A549 (cell line): ENCODE results near the gene NAV2. TPM values are rescaled to one million over a fixed set of nuclear protein-coding genes. Genes with fewer than 3 reads are reported as not detected.

ENCODE experiments used
- ATAC-seq, 2 experiments: fragments of 200-7000 bp in 1 of 2; fragments of >200 bp in 1 of 2; cut with Nextera tagmentation in 1 of 2; cut with Tn5 transposase in 1 of 2; 3 replicates each; pipeline versions ENCODE4 v1.8.0 to v1.9.1; 2018 to 2020; ENCODE audit warnings: mild to moderate bottlenecking in 1 of 2, moderate library complexity in 1 of 2
- CTCF ChIA-PET: fragments of 300-600 bp; sonication (Branson Sonifier 250); formaldehyde crosslinking; extraction: SDS; loops from one replicate; lab custom pipeline; 2021; ENCODE audit warnings: antibody characterized with exemption, inconsistent platforms; lab: Yijun Ruan, JAX
- POLR2A ChIA-PET: fragments of 350-600 bp; formaldehyde crosslinking; extraction: SDS; loops from one replicate; lab custom pipeline; 2021; ENCODE audit warnings: antibody characterized with exemption, inconsistent platforms; lab: Yijun Ruan, JAX
- DNase-seq, 2 experiments: peaks; one replicate each; pipeline versions ENCODE4 v3.0.0 to v3.0.0-alpha.2; 2011 to 2016; ENCODE audit warnings: low read depth in 1 of 2, low spot score in 1 of 2
- FAIRE-seq: peaks from 2 replicates; lab custom pipeline; 2011; peaks lifted over from hg19 to GRCh38; lab: Jason Lieb, UNC
- H3K27ac ChIP-seq, 2 experiments: fragments of >200 bp; sonication (Bioruptor Twin); formaldehyde crosslinking; 3 replicates each; pipeline ENCODE4 v1.5.1; 2016 to 2017
- H3K4me1 ChIP-seq: fragments of >200 bp; sonication (Bioruptor Twin); formaldehyde crosslinking; 3 replicates; pipeline ENCODE4 v1.6.1; 2016
- H3K4me2 ChIP-seq: fragments of >200 bp; sonication (Bioruptor Twin); formaldehyde crosslinking; 3 replicates; pipeline ENCODE4 v1.6.1; 2016
- H3K4me3 ChIP-seq: fragments of >200 bp; sonication (Bioruptor Twin); formaldehyde crosslinking; 3 replicates; pipeline ENCODE4 v1.5.1; 2016
- H3K9me3 ChIP-seq: fragments of >200 bp; sonication (Bioruptor Twin); formaldehyde crosslinking; 3 replicates; pipeline ENCODE4 v1.6.1; 2016
- ATOH8 ChIP-seq: fragments of 250-450 bp; sonication (Bioruptor Pico); IDR thresholded peaks from 2 replicates; pipeline ENCODE4 v1.5.0; 2020; ENCODE audit warnings: low read depth, mild to moderate bottlenecking, moderate library complexity
- CBX8 ChIP-seq: fragments of 200-600 bp; sonication (generic); IDR thresholded peaks from 2 replicates; pipeline ENCODE4 v1.6.1; 2016
- CEBPB ChIP-seq, 2 experiments: fragments of >200 bp in 1 of 2; sonication (Bioruptor Twin) in 1 of 2; formaldehyde crosslinking in 1 of 2; IDR thresholded peaks; 2 replicates each; pipeline ENCODE4 v1.6.1; 2012 to 2016
- CHD4 ChIP-seq: fragments of 200-600 bp; sonication (generic); IDR thresholded peaks from 2 replicates; pipeline ENCODE4 v1.6.1; 2016; ENCODE audit warnings: antibody characterized with exemption, mild to moderate bottlenecking, borderline replicate concordance
- E2F6 ChIP-seq: IDR thresholded peaks from 2 replicates; pipeline ENCODE4 v1.6.1; 2012; ENCODE audit warnings: low read depth, borderline replicate concordance
- EP300 ChIP-seq, 2 experiments: fragments of >200 bp; sonication (Bioruptor Twin); formaldehyde crosslinking; IDR thresholded peaks; 2 replicates in 1 of 2; 3 replicates in 1 of 2; pipeline ENCODE4 v1.6.1; 2016 to 2017
- FOSL2 ChIP-seq, 2 experiments: fragments of 450-650 bp in 1 of 2; fragments of >200 bp in 1 of 2; sonication (Bioruptor Twin) in 1 of 2; formaldehyde crosslinking; IDR thresholded peaks; 2 replicates each; pipeline versions ENCODE4 v1.5.0 to v1.6.1; 2016 to 2020; ENCODE audit warnings: mild to moderate bottlenecking in 1 of 2, moderate library complexity in 1 of 2
- GATA3 ChIP-seq: IDR thresholded peaks from 2 replicates; pipeline ENCODE4 v1.6.1; 2012; ENCODE audit warnings: borderline replicate concordance
- HOXB5 ChIP-seq: fragments of 250-450 bp; sonication (Bioruptor Pico); IDR thresholded peaks from 2 replicates; pipeline ENCODE4 v1.5.0; 2020; ENCODE audit warnings: mild to moderate bottlenecking, moderate library complexity
- POLR2AphosphoS2 ChIP-seq: conservative IDR thresholded peaks from 2 replicates; pipeline ENCODE4 v1.6.1; 2012; ENCODE audit warnings: low read length, improper control_type of control experiment, inconsistent platforms
- RFX5 ChIP-seq: fragments of 450-650 bp; IDR thresholded peaks from 2 replicates; pipeline ENCODE4 v1.7.1; 2014; ENCODE audit warnings: antibody characterized with exemption, mild to moderate bottlenecking, moderate library complexity
- TFCP2L1 ChIP-seq: fragments of 250-450 bp; sonication (Bioruptor Pico); IDR thresholded peaks from 2 replicates; pipeline ENCODE4 v1.5.0; 2021; ENCODE audit warnings: mild to moderate bottlenecking
- ZSCAN20 ChIP-seq: fragments of 250-450 bp; sonication (Bioruptor Pico); IDR thresholded peaks from 2 replicates; pipeline ENCODE4 v1.8.0; 2022; ENCODE audit warnings: mild to moderate bottlenecking, moderate library complexity
- WGBS: methylation state at CpG from one replicate; pipeline ENCODE4 v1.1.6; 2017; ENCODE audit errors: missing lambda C conversion rate; 5-methylcytosine and 5-hydroxymethylcytosine counted together
- polyA plus RNA-seq, 4 experiments: library from polyadenylated mRNA; depleted of rRNA in 3 of 4; stranded (reverse); fragments of >200 nt; fragmentation: RNase III in 1 of 4; extraction: RNeasy Plus Mini Kit Qiagen cat#74134 plus additional on column Dnase treatment in 1 of 4; gene quantifications; 2 replicates in 3 of 4; 3 replicates in 1 of 4; pipeline ENCODE4 v1.2.3, GENCODE V29; 2011 to 2017
- TF ChIP-seq, protein P1 (sequence below): fragments of 450-650 bp; IDR thresholded peaks from 2 replicates; pipeline ENCODE4 v1.6.1; 2014; ENCODE audit warnings: antibody characterized with exemption
- TF ChIP-seq, protein P2 (sequence below): fragments of 250-450 bp; sonication (Bioruptor Pico); IDR thresholded peaks from 2 replicates; pipeline ENCODE4 v1.5.0; 2021; ENCODE audit warnings: mild to moderate bottlenecking, moderate library complexity, borderline replicate concordance
- TF ChIP-seq, protein P3 (sequence below): fragments of 200-600 bp; sonication (generic); IDR thresholded peaks from 2 replicates; pipeline ENCODE4 v1.6.1; 2016; ENCODE audit warnings: antibody characterized with exemption, mild to moderate bottlenecking, moderate library complexity

The NAV2 gene
- polyA plus RNA-seq, 2 of the 4 experiments (the other 2 are of a cell fraction), result 4.9 to 19.8 TPM

GRCh38 chr11:19828382-19829108, 115.9 kb downstream of the NAV2 start:
- no peak overlapping the region for H3K4me2 ChIP-seq
- POLR2A ChIA-PET, result no interaction called here

More at GRCh38 chr11:19828382-19829108, 115.9 kb downstream of the NAV2 start:
- CTCF ChIA-PET, result interaction anchor here (0.8 to 1.4 kb wide), 3 partner anchors 9 to 264 kb away, joined by 3 read pairs; no protein-coding TSS in a partner anchor
- ATAC-seq (no peak), DNase-seq (no peak), FAIRE-seq (no peak)
- WGBS, result 59% methylated on average over 12 of the region's 12 CpGs
- H3K9me3 ChIP-seq, result no peaks in the 10 kb centered on the region
- no peak for TF ChIP-seq ATOH8 (CRISPR knock-in tag)
- TF ChIP-seq FOSL2 (IDR thresholded peaks at IDR 0.05), result no peak
- TF ChIP-seq FOSL2 (CRISPR knock-in tag; IDR thresholded peaks at IDR 0.05), result no peak
- TF ChIP-seq, protein P1, sequence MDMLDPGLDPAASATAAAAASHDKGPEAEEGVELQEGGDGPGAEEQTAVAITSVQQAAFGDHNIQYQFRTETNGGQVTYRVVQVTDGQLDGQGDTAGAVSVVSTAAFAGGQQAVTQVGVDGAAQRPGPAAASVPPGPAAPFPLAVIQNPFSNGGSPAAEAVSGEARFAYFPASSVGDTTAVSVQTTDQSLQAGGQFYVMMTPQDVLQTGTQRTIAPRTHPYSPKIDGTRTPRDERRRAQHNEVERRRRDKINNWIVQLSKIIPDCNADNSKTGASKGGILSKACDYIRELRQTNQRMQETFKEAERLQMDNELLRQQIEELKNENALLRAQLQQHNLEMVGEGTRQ, result no peak
- TF ChIP-seq, protein P2, sequence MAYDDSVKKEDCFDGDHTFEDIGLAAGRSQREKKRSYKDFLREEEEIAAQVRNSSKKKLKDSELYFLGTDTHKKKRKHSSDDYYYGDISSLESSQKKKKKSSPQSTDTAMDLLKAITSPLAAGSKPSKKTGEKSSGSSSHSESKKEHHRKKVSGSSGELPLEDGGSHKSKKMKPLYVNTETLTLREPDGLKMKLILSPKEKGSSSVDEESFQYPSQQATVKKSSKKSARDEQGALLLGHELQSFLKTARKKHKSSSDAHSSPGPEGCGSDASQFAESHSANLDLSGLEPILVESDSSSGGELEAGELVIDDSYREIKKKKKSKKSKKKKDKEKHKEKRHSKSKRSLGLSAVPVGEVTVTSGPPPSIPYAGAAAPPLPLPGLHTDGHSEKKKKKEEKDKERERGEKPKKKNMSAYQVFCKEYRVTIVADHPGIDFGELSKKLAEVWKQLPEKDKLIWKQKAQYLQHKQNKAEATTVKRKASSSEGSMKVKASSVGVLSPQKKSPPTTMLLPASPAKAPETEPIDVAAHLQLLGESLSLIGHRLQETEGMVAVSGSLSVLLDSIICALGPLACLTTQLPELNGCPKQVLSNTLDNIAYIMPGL (CRISPR knock-in tag), result no peak
- no peak for TF ChIP-seq GATA3
- no peak for TF ChIP-seq RFX5
- no peak for TF ChIP-seq HOXB5 (CRISPR knock-in tag)
- no peak for TF ChIP-seq EP300 (IDR thresholded peaks at IDR 0.05)
- TF ChIP-seq POLR2AphosphoS2, result no peak
- no peak for TF ChIP-seq CEBPB (IDR thresholded peaks at IDR 0.05)
- no peak for TF ChIP-seq E2F6
- TF ChIP-seq TFCP2L1 (CRISPR knock-in tag), result no peak
- TF ChIP-seq, protein P3, sequence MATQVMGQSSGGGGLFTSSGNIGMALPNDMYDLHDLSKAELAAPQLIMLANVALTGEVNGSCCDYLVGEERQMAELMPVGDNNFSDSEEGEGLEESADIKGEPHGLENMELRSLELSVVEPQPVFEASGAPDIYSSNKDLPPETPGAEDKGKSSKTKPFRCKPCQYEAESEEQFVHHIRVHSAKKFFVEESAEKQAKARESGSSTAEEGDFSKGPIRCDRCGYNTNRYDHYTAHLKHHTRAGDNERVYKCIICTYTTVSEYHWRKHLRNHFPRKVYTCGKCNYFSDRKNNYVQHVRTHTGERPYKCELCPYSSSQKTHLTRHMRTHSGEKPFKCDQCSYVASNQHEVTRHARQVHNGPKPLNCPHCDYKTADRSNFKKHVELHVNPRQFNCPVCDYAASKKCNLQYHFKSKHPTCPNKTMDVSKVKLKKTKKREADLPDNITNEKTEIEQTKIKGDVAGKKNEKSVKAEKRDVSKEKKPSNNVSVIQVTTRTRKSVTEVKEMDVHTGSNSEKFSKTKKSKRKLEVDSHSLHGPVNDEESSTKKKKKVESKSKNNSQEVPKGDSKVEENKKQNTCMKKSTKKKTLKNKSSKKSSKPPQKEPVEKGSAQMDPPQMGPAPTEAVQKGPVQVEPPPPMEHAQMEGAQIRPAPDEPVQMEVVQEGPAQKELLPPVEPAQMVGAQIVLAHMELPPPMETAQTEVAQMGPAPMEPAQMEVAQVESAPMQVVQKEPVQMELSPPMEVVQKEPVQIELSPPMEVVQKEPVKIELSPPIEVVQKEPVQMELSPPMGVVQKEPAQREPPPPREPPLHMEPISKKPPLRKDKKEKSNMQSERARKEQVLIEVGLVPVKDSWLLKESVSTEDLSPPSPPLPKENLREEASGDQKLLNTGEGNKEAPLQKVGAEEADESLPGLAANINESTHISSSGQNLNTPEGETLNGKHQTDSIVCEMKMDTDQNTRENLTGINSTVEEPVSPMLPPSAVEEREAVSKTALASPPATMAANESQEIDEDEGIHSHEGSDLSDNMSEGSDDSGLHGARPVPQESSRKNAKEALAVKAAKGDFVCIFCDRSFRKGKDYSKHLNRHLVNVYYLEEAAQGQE, result no peak
- no peak for TF ChIP-seq ZSCAN20 (CRISPR knock-in tag)
- no peak for TF ChIP-seq CHD4
- no peak for TF ChIP-seq CBX8
- no peak overlapping the region for H3K4me3 ChIP-seq
- H3K27ac ChIP-seq, result no peak overlapping the region
- 0 out of 3 replicates have a peak, but pooled peaks cover 5% of the 10 kb centered on the region for H3K4me1 ChIP-seq
